ENCODE results near the gene NUDT8.

The NUDT8 gene

GRCh38 chr11:67629386-67630227 lies at the start of gene NUDT8:
Gene NUDT8 (minus strand): TSS chr11:67629937. CDS start chr11:67629911, 26 bp downstream.
- H3K4me3 ChIP-seq (ENCODE audit: low read depth, low read length) = peak within 1 kb of the TSS; percentile 68

GRCh38 chr11:67675058-67675747 lies 45.5 kb upstream of the NUDT8 start:
- no peak for TF ChIP-seq CTCF (IDR thresholded peaks at IDR 0.05; ENCODE audit: low read depth, low read length, missing control alignments)
- Histone ChIP-seq H3K36me3 (replicated peaks) (no peaks in the 10 kb centered on the region), H3K27me3 (replicated peaks) (no peaks in the 10 kb centered on the region), H3K27ac (no peak overlapping the region), H3K4me3 (ENCODE audit: low read depth, low read length) (no peak overlapping the region)
- DNase-seq = no peak
- in situ Hi-C loops (cut with HindIII; ENCODE audit: low pct_ligation_motif_present, low sequenced_read_pairs) = no loop called here

More at GRCh38 chr11:67629386-67630227, at the start of gene NUDT8:
- Histone ChIP-seq H3K36me3 (replicated peaks) (no peaks in the 10 kb centered on the region), H3K27ac (peak within 1 kb of the TSS; percentile 22), H3K27me3 (replicated peaks) (no peaks in the 10 kb centered on the region)
- in situ Hi-C loops (cut with HindIII; ENCODE audit: low pct_ligation_motif_present, low sequenced_read_pairs) = no loop called here
- peak; percentile 84 for TF ChIP-seq CTCF (IDR thresholded peaks at IDR 0.05; ENCODE audit: low read depth, low read length, missing control alignments)
- peak; percentile 54 for DNase-seq

- in situ Hi-C loops (cut with HindIII; ENCODE audit: low pct_ligation_motif_present, low sequenced_read_pairs) = no loop called here
- H3K27ac ChIP-seq = no peak within 1 kb of the TSS
Observed at GRCh38 chr11:67674442-67674871, 44.7 kb upstream of the NUDT8 start, which contains the start of gene ALDH3B2. Gene ALDH3B2 (minus strand): TSS chr11:67674623. CDS start chr11:67666935, 7,688 bp downstream.

GRCh38 chr11:67673902-67674301 lies 44.2 kb upstream of the NUDT8 start:
- no peak for TF ChIP-seq CTCF (IDR thresholded peaks at IDR 0.05; ENCODE audit: low read depth, low read length, missing control alignments)
- Histone ChIP-seq H3K36me3 (replicated peaks) (no peaks in the 10 kb centered on the region), H3K4me3 (ENCODE audit: low read depth, low read length) (no peak overlapping the region), H3K27me3 (replicated peaks) (no peaks in the 10 kb centered on the region), H3K27ac (no peak overlapping the region)
- in situ Hi-C loops (cut with HindIII; ENCODE audit: low pct_ligation_motif_present, low sequenced_read_pairs) = no loop called here
- DNase-seq = no peak

More at GRCh38 chr11:67674442-67674871, 44.7 kb upstream of the NUDT8 start, which contains the start of gene ALDH3B2:
- no peak for DNase-seq
- no peaks in the 10 kb centered on the region for H3K36me3 ChIP-seq (replicated peaks)
- H3K27me3 ChIP-seq (replicated peaks) = no peaks in the 10 kb centered on the region
- no peak within 1 kb of the TSS for H3K4me3 ChIP-seq (ENCODE audit: low read depth, low read length)
- TF ChIP-seq CTCF (IDR thresholded peaks at IDR 0.05; ENCODE audit: low read depth, low read length, missing control alignments) = no peak

- Histone ChIP-seq H3K27me3 (replicated peaks) (no peaks in the 10 kb centered on the region), H3K36me3 (replicated peaks) (no peaks in the 10 kb centered on the region), H3K4me3 (ENCODE audit: low read depth, low read length) (no peak overlapping the region), H3K27ac (no peak overlapping the region)
- TF ChIP-seq CTCF (IDR thresholded peaks at IDR 0.05; ENCODE audit: low read depth, low read length, missing control alignments) = no peak
- in situ Hi-C loops (cut with HindIII; ENCODE audit: low pct_ligation_motif_present, low sequenced_read_pairs) = no loop called here
- no peak for DNase-seq
Observed at GRCh38 chr11:67673358-67673757, 43.6 kb upstream of the NUDT8 start.

Measured in brain microvascular endothelial cell (primary cell).